Right lobe of liver (tissue), 4 donors: ENCODE data around the gene UBE3D.

Experiments used
- POLR2A ChIP-seq: fragments of 450-650 bp; IDR thresholded peaks from one replicate; pipeline ENCODE4 v1.6.1; 2017; ENCODE audit warnings: antibody characterized with exemption, mild to moderate bottlenecking
- TF ChIP-seq, protein P1 (sequence below), 4 donors: fragments of 200-600 bp in 3 of 4; fragments of 450-650 bp in 1 of 4; IDR thresholded peaks; one replicate each; pipeline versions ENCODE4 v1.5.1 to v1.8.0; 2016 to 2022; ENCODE audit warnings: antibody characterized with exemption in 4 of 4, mild to moderate bottlenecking in 2 of 4
- donor health status: DM: no; HTN: no; CAD: no.
- donor health status: DM: no; HTN: no; CAD: no.
- donor health status: DM: no; HTN: yes; CAD: no.

DNA sequence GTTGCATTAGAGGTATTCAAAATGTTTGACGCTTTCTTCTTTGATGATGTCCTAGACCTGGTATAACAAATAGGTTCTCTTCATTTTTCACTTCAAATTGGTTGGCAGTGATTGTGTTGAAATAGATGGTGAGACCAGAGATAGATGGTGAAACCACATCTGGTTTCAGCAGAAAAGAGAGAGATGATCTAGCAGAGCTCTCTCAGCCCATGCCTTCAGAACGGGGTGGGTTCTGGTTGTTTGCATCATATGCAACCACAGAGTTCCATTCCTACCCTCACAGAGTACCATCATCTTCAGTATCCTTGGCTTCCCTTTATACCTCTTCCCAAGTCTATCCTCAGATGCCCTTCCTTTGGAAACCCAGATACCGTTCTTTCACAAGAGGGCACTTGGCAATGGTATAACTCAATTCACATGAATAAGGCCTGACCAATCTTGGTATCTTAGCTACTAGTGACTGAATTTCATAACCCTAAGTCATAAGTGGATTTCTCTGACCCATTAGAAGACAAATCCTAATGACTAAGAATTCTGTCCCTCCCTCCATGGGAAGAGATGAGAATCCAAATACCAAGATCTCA lies 93.7 kb downstream of the UBE3D start:
- TF ChIP-seq, protein P1, sequence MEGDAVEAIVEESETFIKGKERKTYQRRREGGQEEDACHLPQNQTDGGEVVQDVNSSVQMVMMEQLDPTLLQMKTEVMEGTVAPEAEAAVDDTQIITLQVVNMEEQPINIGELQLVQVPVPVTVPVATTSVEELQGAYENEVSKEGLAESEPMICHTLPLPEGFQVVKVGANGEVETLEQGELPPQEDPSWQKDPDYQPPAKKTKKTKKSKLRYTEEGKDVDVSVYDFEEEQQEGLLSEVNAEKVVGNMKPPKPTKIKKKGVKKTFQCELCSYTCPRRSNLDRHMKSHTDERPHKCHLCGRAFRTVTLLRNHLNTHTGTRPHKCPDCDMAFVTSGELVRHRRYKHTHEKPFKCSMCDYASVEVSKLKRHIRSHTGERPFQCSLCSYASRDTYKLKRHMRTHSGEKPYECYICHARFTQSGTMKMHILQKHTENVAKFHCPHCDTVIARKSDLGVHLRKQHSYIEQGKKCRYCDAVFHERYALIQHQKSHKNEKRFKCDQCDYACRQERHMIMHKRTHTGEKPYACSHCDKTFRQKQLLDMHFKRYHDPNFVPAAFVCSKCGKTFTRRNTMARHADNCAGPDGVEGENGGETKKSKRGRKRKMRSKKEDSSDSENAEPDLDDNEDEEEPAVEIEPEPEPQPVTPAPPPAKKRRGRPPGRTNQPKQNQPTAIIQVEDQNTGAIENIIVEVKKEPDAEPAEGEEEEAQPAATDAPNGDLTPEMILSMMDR (IDR thresholded peaks at IDR 0.05): no peak
- no peak for TF ChIP-seq POLR2A
